ENCODE results near the gene DCDC2B. TPM values are rescaled to one million over a fixed set of nuclear protein-coding genes. Genes with fewer than 3 reads are reported as not detected.
A peak's percentile ranks its signal among the peaks of the same experiment; 100 is the strongest.

The DCDC2B gene
- total RNA-seq, 4 donors from 2014 or later, result not detected

- Histone ChIP-seq H3K9me3 (no peaks in the 10 kb centered on the region), H3K4me1 (peaks cover 0 to 51% (median 23%) of the 10 kb centered on the region in 4 donors), H3K4me3 (peak within 1 kb of the TSS; percentile 68 to 99 (median 84)), H3K27ac (peak within 1 kb of the TSS; percentile 80 to 96 (median 92)), H3K36me3 (peaks cover 0 to 65% (median 13%) of the 10 kb centered on the region in 3 donors), H3K27me3 (no peaks in the 10 kb centered on the region)
- DNase-seq (ENCODE audit: low spot score in 2 of 2), result peak; percentile 85 to 96
- 0 to 1% methylated on average over 40 to 46 of the region's 46 CpGs for WGBS, 2 donors
- TF ChIP-seq POLR2A (IDR thresholded peaks at IDR 0.05) (peak; percentile 72 to 80), EP300 (IDR thresholded peaks at IDR 0.05) (peak; percentile 87 to 95), CTCF (IDR thresholded peaks at IDR 0.05) (no peak)
Measured at GRCh38 chr1:32221980-32222755, 13.3 kb downstream of the DCDC2B start, which contains the start of the genes EIF3I and TMEM234. Gene EIF3I (plus strand): TSS chr1:32222407. CDS start chr1:32222442, 35 bp downstream. Gene TMEM234 (minus strand): TSS chr1:32222353. CDS start chr1:32222322, 31 bp downstream.

GRCh38 chr1:32223683-32224082, 14.8 kb downstream of the DCDC2B start:
- peak overlapping the region in 1 of 4 donors; percentile 77 for H3K4me3 ChIP-seq
- DNase-seq (ENCODE audit: low spot score in 2 of 2), result no peak
- peaks cover 0 to 65% (median 20%) of the 10 kb centered on the region in 3 donors for H3K36me3 ChIP-seq
- H3K9me3 ChIP-seq, result no peaks in the 10 kb centered on the region
- TF ChIP-seq CTCF (IDR thresholded peaks at IDR 0.05) (no peak), EP300 (IDR thresholded peaks at IDR 0.05) (no peak), POLR2A (IDR thresholded peaks at IDR 0.05) (no peak)
- 50 to 63% methylated on average over 3 of the region's 3 CpGs for WGBS, 2 donors
- no peaks in the 10 kb centered on the region for H3K27me3 ChIP-seq
- peak overlapping the region in 2 of 4 donors; percentile 4 to 92 for H3K27ac ChIP-seq
- peaks cover 0 to 51% (median 23%) of the 10 kb centered on the region in 4 donors for H3K4me1 ChIP-seq

GRCh38 chr1:32224285-32224684, 15.4 kb downstream of the DCDC2B start:
- TF ChIP-seq CTCF (IDR thresholded peaks at IDR 0.05) (no peak), POLR2A (IDR thresholded peaks at IDR 0.05) (no peak), EP300 (IDR thresholded peaks at IDR 0.05) (no peak)
- H3K27ac ChIP-seq, result peak overlapping the region in 1 of 4 donors; percentile 92
- 88 to 92% methylated on average over 4 of the region's 4 CpGs for WGBS, 2 donors
- peaks cover 0 to 65% (median 20%) of the 10 kb centered on the region in 3 donors for H3K36me3 ChIP-seq
- no peaks in the 10 kb centered on the region for H3K9me3 ChIP-seq
- no peak for DNase-seq (ENCODE audit: low spot score in 2 of 2)
- H3K4me3 ChIP-seq, result no peak overlapping the region
- peaks cover 0 to 47% (median 23%) of the 10 kb centered on the region in 4 donors for H3K4me1 ChIP-seq
- H3K27me3 ChIP-seq, result no peaks in the 10 kb centered on the region

GRCh38 chr1:32228771-32229170, 19.9 kb downstream of the DCDC2B start:
- Histone ChIP-seq H3K27me3 (no peaks in the 10 kb centered on the region), H3K4me1 (peaks cover 0 to 15% (median 3%) of the 10 kb centered on the region in 4 donors), H3K27ac (no peak overlapping the region), H3K4me3 (no peak overlapping the region), H3K9me3 (no peaks in the 10 kb centered on the region), H3K36me3 (peaks cover 0 to 99% (median 29%) of the 10 kb centered on the region in 3 donors)
- TF ChIP-seq CTCF (IDR thresholded peaks at IDR 0.05), result no peak
- TF ChIP-seq POLR2A (IDR thresholded peaks at IDR 0.05), result no peak
- no peak for TF ChIP-seq EP300 (IDR thresholded peaks at IDR 0.05)
- WGBS, 2 donors, result 76 to 93% methylated on average over 3 of the region's 3 CpGs
- no peak for DNase-seq (ENCODE audit: low spot score in 2 of 2)

GRCh38 chr1:32231843-32232432, 23.0 kb downstream of the DCDC2B start:
- Histone ChIP-seq H3K4me3 (no peak overlapping the region), H3K4me1 (no peaks in the 10 kb centered on the region), H3K27ac (no peak overlapping the region), H3K27me3 (no peaks in the 10 kb centered on the region), H3K9me3 (no peaks in the 10 kb centered on the region), H3K36me3 (peaks cover 0 to 88% (median 15%) of the 10 kb centered on the region in 3 donors)
- DNase-seq (ENCODE audit: low spot score in 2 of 2), result no peak
- no peak for TF ChIP-seq POLR2A (IDR thresholded peaks at IDR 0.05)
- TF ChIP-seq EP300 (IDR thresholded peaks at IDR 0.05), result no peak
- TF ChIP-seq CTCF (IDR thresholded peaks at IDR 0.05), result no peak
- 82 to 86% methylated on average over 5 of the region's 5 CpGs for WGBS, 2 donors

Data from tibial nerve (tissue), 4 donors.